ENCODE data around the gene RNF26.

GRCh38 chr11:119374632-119375336 is 40.5 kb downstream of the RNF26 start:
- TF ChIP-seq CTCF (conservative IDR thresholded peaks at IDR 0.05) (no peak), ZFX (IDR thresholded peaks at IDR 0.05) (no peak)
